HepG2 (cell line): ENCODE data around the gene ACRBP. TPM values are rescaled to one million over a fixed set of nuclear protein-coding genes. Genes with fewer than 3 reads are reported as not detected.

Experiments
- CCDC6 ChIP-seq: sonication (generic); formaldehyde crosslinking; IDR thresholded peaks from 2 replicates; pipeline ENCODE4 v1.8.1; 2022; ENCODE audit warnings: mild to moderate bottlenecking, missing genetic modification reagents, moderate library complexity
- EEA1 ChIP-seq: sonication (generic); formaldehyde crosslinking; IDR thresholded peaks from 2 replicates; pipeline ENCODE4 v1.5.1; 2020; ENCODE audit warnings: mild to moderate bottlenecking, missing genetic modification reagents, borderline replicate concordance
- FOXA1 ChIP-seq, 2 experiments: fragments of 450-650 bp in 1 of 2; sonication (generic) in 1 of 2; formaldehyde crosslinking in 1 of 2; IDR thresholded peaks; 2 replicates each; pipeline versions ENCODE4 v1.4.0 to v1.6.1; 2016 to 2020; ENCODE audit warnings: missing genetic modification reagents in 1 of 2
- FOXK1 ChIP-seq: sonication (generic); formaldehyde crosslinking; IDR thresholded peaks from 2 replicates; pipeline ENCODE4 v1.4.0; 2020; ENCODE audit warnings: low read depth, missing genetic modification reagents, borderline replicate concordance
- IRF2 ChIP-seq: IDR thresholded peaks from 2 replicates; pipeline ENCODE4 v1.6.1; 2018; ENCODE audit warnings: missing genetic modification reagents, missing compliant biosample characterization
- NAIF1 ChIP-seq: sonication (generic); formaldehyde crosslinking; IDR thresholded peaks from 2 replicates; pipeline ENCODE4 v1.5.0; 2020; ENCODE audit warnings: mild to moderate bottlenecking, missing genetic modification reagents, borderline replicate concordance
- TCF12 ChIP-seq, 2 experiments: fragments of 450-650 bp in 1 of 2; sonication (generic) in 1 of 2; formaldehyde crosslinking in 1 of 2; IDR thresholded peaks; 2 replicates each; pipeline versions ENCODE4 v1.6.1 to v1.8.0; 2017 to 2022; ENCODE audit warnings: antibody characterized with exemption in 1 of 2, mild to moderate bottlenecking in 1 of 2, missing genetic modification reagents in 1 of 2, moderate library complexity in 1 of 2
- ZNF124 ChIP-seq: sonication (generic); formaldehyde crosslinking; IDR thresholded peaks from 2 replicates; pipeline ENCODE4 v1.4.0; 2020; ENCODE audit warnings: missing genetic modification reagents
- ZNF225 ChIP-seq: sonication (generic); formaldehyde crosslinking; IDR thresholded peaks from 2 replicates; pipeline ENCODE4 v1.4.0; 2020; ENCODE audit warnings: mild to moderate bottlenecking, missing genetic modification reagents
- ZNF251 ChIP-seq: sonication (generic); formaldehyde crosslinking; IDR thresholded peaks from 2 replicates; pipeline ENCODE4 v1.9.0; 2021; ENCODE audit warnings: mild to moderate bottlenecking, missing genetic modification reagents
- ZNF33A ChIP-seq: sonication (generic); formaldehyde crosslinking; IDR thresholded peaks from 2 replicates; pipeline ENCODE4 v1.5.1; 2020; ENCODE audit warnings: missing genetic modification reagents, mild to moderate bottlenecking, moderate library complexity, borderline replicate concordance
- ZNF550 ChIP-seq: sonication (generic); formaldehyde crosslinking; IDR thresholded peaks from 2 replicates; pipeline ENCODE4 v1.4.0; 2020; ENCODE audit warnings: mild to moderate bottlenecking, missing genetic modification reagents, borderline replicate concordance
- ZNF790 ChIP-seq: sonication (generic); formaldehyde crosslinking; IDR thresholded peaks from 2 replicates; pipeline ENCODE4 v1.8.0; 2022; ENCODE audit warnings: missing genetic modification reagents, mild to moderate bottlenecking, borderline replicate concordance
- polyA plus RNA-seq, 8 experiments: library from polyadenylated mRNA; depleted of rRNA in 3 of 8; stranded (reverse) in 7 of 8; unstranded in 1 of 8; fragments of >200 nt; fragmentation: Illumina TruSeq in 4 of 8; extraction: Trizol in 4 of 8; gene quantifications; 2 replicates each; pipeline versions ENCODE4 v1.2.1 to v1.2.3, GENCODE V29; 2011 to 2016; ENCODE audit warnings: low read depth in 4 of 8, missing spikeins in 1 of 8, mixed read lengths in 1 of 8; ENCODE audit not compliant: insufficient read depth in 1 of 8
- total RNA-seq, 5 experiments: library from RNA; depleted of rRNA; stranded (reverse); fragments of >200 nt; fragmentation: Illumina TruSeq; extraction: Trizol; gene quantifications; 2 replicates each; pipeline ENCODE4 v1.2.3, GENCODE V29; 2016; ENCODE audit warnings: low read depth in 1 of 5
- TF ChIP-seq, protein P1 (sequence below): sonication (generic); formaldehyde crosslinking; IDR thresholded peaks from 2 replicates; pipeline ENCODE4 v1.4.0; 2020; ENCODE audit warnings: missing genetic modification reagents, borderline replicate concordance
- TF ChIP-seq, protein P2 (sequence below): IDR thresholded peaks from 2 replicates; pipeline ENCODE4 v1.6.1; 2012; ENCODE audit warnings: low read length, improper control_type of control experiment
- TF ChIP-seq, protein P3 (sequence below): sonication (generic); formaldehyde crosslinking; IDR thresholded peaks from 2 replicates; pipeline ENCODE4 v1.8.0; 2022; ENCODE audit warnings: missing genetic modification reagents, mild to moderate bottlenecking, inconsistent platforms, borderline replicate concordance
- TF ChIP-seq, protein P4 (sequence below): sonication (generic); formaldehyde crosslinking; IDR thresholded peaks from 2 replicates; pipeline ENCODE4 v1.8.1; 2022; ENCODE audit warnings: mild to moderate bottlenecking, missing genetic modification reagents

The ACRBP gene
- total and polyA plus RNA-seq, 2 of the 13 experiments (the other 11 are each of a cell fraction or from before 2014, with no cell fraction given): 0.46 TPM; not detected in 1

DNA sequence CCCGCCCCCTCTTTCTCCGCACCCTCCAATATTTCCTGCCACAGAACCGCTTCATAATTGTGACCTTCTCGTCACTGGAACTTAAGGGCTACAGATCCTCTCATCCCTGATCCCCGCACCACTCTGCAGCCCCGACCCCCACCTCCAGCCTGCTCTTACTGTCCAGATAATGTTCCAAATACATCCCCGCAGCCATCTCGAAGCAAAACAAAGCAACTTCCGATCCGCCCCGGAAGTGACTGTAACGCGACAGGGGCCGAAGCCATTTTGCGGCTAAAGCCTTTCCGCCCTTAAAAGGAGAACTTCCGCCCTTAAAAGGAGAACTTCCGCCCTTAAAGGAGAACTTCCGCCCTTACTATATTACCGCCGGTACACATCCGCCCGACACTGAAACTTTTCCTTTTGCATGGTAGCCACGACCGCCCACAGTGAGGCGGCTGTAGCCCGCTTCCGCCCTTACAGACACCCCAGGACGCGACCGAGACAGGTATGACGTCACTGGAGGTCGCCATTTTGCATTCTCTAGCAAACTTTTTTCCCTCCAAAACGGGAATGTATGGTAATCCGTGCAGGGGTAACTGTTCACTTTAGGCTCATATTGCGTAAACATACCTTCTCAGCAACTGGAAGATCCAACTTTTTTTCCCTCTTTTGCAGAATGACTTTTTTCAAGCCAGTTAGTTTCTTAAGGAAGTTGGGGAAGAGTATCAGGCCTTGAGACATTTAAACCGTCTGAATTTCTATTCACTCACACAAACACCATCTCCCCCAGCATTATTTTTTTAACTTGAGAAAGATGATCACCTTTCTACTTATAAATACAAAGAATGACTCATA, 15.9 kb upstream of the ACRBP start, which contains the start of gene ING4 (continued):
- TF ChIP-seq ZNF33A (CRISPR knock-in tag) (no peak), ZNF251 (CRISPR knock-in tag) (no peak), NAIF1 (CRISPR knock-in tag) (no peak; the same call in 1 of the 2 replicates), ZNF225 (CRISPR knock-in tag) (no peak), ZNF124 (CRISPR knock-in tag) (peak; percentile 70; the same call in 1 of the 2 replicates), CCDC6 (CRISPR knock-in tag) (0 out of 2 replicates have a peak, but pooled peaks have one; percentile 29), FOXK1 (CRISPR knock-in tag) (peak; percentile 98), TCF12 (IDR thresholded peaks at IDR 0.05) (no peak), TCF12 (CRISPR knock-in tag; IDR thresholded peaks at IDR 0.05) (0 out of 2 replicates have a peak, but pooled peaks have one; percentile 32), ZNF550 (CRISPR knock-in tag) (no peak), ZNF790 (CRISPR knock-in tag) (no peak), EEA1 (CRISPR knock-in tag) (no peak), IRF2 (CRISPR knock-in tag) (peak; percentile 96), FOXA1 (IDR thresholded peaks at IDR 0.05) (no peak), FOXA1 (CRISPR knock-in tag; IDR thresholded peaks at IDR 0.05) (peak; percentile 78)
- TF ChIP-seq, protein P1, sequence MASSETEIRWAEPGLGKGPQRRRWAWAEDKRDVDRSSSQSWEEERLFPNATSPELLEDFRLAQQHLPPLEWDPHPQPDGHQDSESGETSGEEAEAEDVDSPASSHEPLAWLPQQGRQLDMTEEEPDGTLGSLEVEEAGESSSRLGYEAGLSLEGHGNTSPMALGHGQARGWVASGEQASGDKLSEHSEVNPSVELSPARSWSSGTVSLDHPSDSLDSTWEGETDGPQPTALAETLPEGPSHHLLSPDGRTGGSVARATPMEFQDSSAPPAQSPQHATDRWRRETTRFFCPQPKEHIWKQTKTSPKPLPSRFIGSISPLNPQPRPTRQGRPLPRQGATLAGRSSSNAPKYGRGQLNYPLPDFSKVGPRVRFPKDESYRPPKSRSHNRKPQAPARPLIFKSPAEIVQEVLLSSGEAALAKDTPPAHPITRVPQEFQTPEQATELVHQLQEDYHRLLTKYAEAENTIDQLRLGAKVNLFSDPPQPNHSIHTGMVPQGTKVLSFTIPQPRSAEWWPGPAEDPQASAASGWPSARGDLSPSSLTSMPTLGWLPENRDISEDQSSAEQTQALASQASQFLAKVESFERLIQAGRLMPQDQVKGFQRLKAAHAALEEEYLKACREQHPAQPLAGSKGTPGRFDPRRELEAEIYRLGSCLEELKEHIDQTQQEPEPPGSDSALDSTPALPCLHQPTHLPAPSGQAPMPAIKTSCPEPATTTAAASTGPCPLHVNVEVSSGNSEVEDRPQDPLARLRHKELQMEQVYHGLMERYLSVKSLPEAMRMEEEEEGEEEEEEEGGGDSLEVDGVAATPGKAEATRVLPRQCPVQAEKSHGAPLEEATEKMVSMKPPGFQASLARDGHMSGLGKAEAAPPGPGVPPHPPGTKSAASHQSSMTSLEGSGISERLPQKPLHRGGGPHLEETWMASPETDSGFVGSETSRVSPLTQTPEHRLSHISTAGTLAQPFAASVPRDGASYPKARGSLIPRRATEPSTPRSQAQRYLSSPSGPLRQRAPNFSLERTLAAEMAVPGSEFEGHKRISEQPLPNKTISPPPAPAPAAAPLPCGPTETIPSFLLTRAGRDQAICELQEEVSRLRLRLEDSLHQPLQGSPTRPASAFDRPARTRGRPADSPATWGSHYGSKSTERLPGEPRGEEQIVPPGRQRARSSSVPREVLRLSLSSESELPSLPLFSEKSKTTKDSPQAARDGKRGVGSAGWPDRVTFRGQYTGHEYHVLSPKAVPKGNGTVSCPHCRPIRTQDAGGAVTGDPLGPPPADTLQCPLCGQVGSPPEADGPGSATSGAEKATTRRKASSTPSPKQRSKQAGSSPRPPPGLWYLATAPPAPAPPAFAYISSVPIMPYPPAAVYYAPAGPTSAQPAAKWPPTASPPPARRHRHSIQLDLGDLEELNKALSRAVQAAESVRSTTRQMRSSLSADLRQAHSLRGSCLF: no peak
- TF ChIP-seq, protein P2, sequence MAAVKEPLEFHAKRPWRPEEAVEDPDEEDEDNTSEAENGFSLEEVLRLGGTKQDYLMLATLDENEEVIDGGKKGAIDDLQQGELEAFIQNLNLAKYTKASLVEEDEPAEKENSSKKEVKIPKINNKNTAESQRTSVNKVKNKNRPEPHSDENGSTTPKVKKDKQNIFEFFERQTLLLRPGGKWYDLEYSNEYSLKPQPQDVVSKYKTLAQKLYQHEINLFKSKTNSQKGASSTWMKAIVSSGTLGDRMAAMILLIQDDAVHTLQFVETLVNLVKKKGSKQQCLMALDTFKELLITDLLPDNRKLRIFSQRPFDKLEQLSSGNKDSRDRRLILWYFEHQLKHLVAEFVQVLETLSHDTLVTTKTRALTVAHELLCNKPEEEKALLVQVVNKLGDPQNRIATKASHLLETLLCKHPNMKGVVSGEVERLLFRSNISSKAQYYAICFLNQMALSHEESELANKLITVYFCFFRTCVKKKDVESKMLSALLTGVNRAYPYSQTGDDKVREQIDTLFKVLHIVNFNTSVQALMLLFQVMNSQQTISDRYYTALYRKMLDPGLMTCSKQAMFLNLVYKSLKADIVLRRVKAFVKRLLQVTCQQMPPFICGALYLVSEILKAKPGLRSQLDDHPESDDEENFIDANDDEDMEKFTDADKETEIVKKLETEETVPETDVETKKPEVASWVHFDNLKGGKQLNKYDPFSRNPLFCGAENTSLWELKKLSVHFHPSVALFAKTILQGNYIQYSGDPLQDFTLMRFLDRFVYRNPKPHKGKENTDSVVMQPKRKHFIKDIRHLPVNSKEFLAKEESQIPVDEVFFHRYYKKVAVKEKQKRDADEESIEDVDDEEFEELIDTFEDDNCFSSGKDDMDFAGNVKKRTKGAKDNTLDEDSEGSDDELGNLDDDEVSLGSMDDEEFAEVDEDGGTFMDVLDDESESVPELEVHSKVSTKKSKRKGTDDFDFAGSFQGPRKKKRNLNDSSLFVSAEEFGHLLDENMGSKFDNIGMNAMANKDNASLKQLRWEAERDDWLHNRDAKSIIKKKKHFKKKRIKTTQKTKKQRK: no peak
- TF ChIP-seq, protein P3, sequence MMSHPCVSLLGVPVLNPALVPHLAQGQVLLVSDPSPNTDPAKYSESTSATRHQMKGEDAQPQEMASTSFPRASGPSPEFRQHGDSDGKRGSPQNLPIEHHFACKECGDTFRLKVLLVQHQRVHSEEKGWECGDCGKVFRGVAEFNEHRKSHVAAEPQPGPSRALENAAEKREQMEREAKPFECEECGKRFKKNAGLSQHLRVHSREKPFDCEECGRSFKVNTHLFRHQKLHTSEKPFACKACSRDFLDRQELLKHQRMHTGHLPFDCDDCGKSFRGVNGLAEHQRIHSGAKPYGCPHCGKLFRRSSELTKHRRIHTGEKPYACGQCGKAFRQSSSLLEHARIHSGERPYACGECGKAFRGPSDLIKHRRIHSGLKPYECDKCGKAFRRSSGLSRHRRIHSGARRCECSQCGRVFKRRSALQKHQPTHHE (CRISPR knock-in tag): no peak; the same call in 1 of the 2 replicates
- TF ChIP-seq, protein P4, sequence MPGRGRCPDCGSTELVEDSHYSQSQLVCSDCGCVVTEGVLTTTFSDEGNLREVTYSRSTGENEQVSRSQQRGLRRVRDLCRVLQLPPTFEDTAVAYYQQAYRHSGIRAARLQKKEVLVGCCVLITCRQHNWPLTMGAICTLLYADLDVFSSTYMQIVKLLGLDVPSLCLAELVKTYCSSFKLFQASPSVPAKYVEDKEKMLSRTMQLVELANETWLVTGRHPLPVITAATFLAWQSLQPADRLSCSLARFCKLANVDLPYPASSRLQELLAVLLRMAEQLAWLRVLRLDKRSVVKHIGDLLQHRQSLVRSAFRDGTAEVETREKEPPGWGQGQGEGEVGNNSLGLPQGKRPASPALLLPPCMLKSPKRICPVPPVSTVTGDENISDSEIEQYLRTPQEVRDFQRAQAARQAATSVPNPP (CRISPR knock-in tag): no peak
